HG02943 (cell line): ENCODE results near the gene TMEM269.

Experiments
- ATAC-seq: cut with Tn5 transposase; IDR thresholded peaks from one replicate; pipeline ENCODE4 v1.9.1; 2021; ENCODE audit warnings: mild to moderate bottlenecking, low read depth, moderate library complexity; ENCODE audit not compliant: unreplicated experiment

TMEM269 gene, protein sequence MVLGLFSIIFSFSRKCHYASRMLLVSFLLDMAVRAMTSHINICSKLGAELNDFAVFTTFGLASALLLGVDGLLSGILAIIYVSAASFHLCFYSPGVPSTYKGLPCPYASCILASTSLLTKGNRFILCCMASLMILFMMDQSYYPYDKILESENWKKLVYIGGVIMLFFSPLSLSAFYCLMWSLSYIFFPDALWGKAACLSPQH

DNA sequence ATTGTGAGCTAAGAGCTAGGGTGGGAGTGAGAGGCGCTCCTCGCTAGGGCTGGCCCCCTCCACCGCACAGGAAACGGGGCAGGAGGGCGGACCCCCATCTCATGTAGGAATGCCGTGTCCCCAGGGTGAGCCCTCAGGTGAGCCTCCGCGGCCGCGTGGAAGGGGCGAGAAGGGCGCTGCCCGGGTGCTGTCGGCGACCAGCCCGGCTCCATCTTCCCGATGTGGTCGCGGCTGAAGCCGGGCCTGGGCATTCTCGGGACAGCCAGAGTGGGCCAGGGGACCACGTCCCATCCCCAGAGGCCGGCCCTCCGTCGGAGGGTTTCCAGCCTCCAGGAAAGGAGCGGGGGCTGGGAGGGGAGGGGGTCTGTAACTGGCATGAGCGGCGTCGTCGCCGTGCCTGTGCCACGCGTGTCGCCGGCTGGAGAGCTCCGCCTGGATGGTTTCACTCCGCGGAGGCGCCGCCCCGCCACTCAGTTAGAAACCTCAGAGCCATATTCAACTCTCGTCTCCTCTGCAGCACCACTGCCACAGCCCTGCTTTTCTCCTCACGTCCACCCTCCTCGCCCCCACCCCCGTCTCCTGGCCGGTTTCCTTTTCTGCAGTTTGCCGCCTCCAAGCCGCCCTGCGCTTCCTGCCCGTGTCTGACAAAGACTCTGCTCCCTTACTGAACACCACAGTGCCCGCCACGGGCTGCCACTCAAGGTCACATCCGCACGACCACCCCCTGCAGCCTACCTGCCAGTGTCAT is at the start of gene TMEM269:
TSS of gene TMEM269 (plus strand) at position 46 of the 748 bp plus-strand sequence. CDS start 4,903 bp downstream, outside the sequence.
- no peak for ATAC-seq

DNA sequence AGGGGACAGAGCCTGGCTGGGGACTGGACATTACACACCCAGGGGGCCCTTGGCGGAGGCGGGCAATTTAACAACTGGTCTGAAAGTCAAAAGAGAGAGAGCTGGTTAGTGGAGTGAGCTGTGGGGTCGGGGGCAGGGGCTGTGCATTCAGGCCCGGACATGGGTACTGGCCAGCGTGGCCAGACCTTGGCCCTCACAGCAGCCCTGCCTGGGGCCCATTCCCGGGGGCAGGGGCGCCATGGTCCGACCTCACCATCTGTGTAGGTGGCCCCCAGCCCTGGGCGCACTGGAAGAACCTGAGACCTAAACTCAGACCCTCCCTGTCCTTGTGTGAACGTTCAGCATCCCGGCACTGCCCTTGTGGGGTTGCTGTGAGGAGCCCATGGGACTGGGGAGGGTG is 49.7 kb upstream of the TMEM269 start:
- no peak for ATAC-seq

DNA sequence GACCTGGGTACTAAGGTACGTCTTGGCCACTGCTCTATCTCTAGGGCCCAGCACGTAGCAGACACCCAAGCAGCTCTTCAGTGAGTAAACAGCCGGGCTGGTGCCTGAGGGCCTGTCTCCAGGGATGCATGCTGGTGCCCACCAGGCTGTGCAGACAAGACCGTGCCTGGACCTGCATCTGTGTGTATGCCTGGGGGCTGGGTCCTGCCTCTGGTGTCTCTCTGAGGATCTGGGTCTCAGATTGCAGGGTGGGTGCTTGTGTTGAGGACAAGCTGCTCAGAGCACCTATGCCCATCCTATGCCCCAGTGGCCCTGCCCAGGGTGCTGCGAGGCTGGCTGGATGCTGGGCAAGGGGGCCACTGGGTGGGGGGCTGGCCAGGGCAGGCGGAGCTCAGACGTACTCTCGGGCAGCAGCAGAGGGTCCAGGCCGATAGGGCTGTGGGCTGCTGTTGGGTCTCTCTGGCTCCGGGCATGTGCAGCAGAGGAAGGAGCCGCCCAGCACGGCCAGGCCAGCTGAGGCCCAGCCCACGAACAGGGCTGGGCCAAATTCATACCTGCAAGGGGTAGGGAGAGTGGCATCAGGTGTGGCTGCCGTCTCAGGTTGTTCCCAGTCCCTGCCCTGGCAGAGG is 49.2 kb upstream of the TMEM269 start:
- no peak for ATAC-seq

DNA sequence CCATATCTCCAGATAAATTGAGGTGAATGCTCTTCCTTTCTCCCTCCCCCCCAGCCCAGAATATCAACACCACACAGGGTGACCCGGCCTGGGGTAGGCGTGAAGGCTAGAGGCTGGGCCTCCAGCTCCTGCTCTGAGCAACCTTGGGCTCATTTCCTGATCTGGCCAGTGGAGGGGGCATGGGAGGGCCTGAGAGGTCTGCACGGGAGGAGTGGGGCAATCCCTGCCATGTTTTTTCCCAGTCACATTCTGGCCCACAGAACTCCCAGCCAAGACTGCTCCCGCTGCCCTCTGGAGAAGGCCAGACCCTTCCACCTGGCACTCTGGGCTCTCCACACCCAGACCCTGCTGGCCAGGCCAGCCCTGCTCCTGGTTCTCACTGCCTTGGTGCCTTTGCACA is 48.6 kb upstream of the TMEM269 start:
- ATAC-seq, result no peak

DNA sequence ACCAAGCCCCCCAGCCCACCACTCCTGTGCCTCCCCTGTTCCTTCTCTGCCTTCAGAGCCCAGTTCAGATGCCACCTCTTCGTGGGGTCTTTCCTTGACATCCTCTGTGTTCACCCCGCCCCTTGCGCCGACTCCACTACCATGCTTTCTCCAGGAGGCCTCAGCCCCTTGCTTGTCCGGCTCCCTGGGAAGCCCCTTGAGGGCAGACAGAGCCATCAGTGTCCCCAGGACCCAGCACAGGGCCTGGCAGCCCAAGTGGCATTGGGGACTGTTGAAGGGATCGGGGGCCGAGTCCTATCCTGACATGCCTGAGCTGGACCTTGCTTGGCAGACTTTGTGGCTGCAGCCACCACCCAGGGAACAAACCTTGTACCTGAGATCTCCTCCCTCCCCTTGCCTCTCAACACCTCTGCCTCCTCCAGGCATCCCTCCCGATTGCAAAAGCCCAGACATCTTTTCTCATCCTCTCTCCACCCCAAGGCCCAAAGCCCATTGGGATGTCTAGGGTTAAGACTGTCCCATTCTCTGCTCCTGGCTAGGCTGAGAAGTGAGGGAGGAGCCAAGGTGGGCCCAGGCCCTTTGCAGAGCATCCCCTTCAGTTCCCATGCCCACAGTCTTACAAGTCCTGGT is 48.1 kb upstream of the TMEM269 start:
- ATAC-seq, result no peak

DNA sequence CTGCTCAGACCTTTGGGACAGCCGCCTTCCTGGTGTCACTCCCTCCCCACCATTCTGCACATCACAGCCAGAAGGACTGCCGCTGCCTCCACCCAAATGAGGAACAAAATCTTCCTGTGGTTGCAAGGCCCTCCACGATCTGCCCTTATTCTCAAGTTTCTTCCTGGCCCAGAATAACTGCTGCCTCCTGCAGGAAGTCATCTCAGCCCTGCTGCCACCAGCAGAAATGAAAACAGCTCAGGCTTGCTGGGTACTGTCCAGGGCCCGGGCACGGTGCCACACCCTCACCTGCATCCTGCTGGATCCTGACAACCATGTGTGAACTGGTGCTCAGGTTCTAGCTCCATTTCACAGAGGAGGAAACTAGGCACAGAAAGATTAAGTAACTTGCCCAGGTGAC is 47.5 kb upstream of the TMEM269 start:
- ATAC-seq, result no peak

DNA sequence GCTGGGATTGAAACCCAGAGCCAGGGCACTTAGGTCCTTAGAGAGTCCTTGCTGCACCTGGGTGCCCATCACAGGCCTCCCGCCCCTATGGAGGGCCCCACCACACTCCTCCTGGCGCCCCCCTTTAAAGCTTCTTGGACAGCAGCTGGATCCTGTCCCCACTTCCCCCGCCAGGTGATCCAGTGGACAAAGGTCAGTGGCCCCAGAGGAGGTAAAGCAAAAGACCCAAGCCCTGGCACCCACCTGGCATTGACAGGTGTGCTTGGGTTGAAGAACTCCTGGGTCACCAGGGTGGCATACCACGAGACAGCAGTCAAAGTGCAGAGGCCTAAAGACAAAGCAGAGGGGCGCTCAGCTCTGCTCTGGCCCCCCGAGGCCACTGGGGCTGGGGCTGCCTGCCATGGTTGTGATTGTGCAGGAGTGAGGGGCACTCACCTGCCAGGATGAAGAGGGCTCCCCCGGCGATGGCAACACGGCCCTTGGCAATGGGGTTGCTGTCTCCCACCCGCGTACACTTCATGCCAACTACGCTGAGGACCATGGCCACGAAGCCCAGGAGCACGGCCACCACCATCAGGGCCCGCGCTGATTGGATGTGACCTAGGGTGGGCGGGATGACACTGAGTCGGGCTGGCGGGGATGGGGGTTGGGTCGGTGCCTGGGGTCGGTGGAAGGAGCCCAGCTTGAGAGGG is 46.7 kb upstream of the TMEM269 start:
- no peak for ATAC-seq

DNA sequence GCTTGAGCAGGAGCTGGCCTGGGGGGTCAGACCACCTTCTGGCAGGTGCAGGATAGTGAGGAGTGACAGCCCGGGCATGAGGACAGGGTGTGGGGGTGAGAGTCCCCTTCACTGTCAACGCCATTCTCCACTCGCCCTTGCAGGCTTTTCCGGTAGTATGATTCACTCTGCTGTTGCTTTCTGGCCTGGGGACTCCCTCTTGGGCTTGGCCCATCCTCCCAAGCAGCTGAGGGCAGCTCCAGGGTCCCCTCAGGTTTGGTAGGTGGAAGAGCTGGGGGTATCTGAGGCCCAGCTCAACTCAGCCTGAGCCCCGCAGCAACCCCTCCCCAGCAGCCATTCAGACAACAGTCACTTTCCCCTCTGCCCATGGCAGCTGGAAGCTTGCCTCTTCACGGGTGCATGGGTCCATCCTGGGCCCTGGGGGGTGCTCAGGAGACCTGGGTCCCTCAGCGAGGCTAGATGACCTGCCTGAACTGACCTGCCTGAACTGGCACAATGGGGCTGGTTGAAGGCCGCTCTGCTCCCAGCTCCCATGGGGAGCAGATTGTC is 46.0 kb upstream of the TMEM269 start:
- ATAC-seq, result no peak

DNA sequence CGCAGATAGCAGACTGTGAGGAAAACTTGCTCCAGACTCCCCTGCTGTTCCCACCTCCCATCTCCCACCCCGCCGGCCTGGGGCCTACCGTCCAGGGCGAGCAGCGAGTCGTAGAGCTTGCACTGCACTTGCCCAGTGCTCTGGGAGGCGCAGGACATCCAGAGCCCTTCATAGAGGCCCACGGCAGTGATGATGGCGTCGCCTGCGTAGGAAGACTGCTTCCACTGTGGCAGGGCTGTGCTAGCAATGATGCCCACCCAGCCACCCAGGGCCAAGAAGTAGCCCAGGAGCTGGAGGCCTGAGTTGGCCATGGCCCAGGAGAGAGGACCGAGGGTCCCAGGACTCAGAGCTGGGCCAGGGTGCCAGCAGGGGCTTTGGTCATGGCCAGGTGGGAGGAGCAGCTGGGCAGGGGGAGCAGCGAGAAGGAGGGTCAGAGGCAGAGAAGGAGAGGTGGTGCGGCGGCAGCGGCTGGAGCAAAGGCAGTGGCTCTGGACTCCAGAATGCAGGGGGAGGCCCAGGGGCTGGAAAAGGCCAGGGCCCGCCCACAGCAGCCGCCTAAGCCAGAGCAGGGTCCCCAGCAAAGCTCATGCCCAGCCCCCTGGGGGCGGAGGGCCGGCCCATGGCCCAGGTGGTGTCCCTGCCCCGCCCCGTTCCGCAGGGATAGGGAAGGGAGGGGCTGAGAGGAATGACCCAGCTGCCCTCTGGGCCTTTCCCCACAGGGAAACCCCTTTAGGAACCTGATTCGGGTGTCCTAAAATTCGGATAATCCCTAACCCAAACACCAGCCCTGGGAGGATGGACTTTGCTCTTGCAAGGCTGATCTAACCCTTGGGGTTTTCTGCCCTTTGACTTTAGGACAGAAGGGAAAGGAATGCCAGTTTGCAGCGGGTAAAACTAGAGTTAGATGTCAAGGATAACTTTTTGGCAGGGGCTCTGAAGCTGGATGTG is 44.8 kb upstream of the TMEM269 start, which contains the start of gene CLDN19:
TSS of gene CLDN19 (minus strand) at position 484 of the 948 bp plus-strand sequence. CDS start at position 311, 173 bp downstream.
- no peak for ATAC-seq

DNA sequence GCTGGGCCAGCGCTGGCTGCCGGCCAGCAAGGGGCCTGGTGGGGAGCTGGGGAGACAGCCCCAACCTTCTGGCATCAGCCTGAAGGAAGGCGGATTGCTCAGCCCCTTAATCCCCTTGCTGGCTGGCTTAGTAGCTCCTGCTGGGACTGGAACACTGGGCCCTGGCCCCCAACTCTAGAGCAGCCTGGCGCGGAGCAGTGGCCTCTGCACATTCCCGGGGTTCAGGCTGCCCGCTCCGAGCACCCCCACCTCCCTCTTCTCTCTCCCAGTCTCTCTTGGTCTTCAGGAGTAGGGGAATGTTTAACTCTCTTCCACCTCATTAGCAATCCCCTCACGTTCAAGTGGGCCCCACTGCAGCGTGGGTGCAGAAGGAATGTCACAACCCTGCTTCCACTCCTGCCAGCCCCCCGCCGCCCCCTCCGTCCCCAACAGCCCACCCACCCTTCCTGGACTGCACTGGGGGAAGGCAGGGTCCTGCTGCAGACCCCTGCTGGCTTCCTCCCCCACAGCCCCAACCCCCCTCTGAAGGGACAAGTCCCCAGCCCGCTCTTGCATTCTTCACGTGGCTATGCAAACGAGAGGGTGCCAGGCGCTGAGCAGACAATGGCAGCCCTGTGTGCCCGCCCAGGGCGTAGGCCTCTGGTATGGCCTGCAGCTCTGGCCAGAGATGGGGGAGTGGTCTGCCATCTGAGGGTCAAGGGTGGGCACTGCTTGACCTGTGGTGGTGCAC is 43.8 kb upstream of the TMEM269 start:
- no peak for ATAC-seq

DNA sequence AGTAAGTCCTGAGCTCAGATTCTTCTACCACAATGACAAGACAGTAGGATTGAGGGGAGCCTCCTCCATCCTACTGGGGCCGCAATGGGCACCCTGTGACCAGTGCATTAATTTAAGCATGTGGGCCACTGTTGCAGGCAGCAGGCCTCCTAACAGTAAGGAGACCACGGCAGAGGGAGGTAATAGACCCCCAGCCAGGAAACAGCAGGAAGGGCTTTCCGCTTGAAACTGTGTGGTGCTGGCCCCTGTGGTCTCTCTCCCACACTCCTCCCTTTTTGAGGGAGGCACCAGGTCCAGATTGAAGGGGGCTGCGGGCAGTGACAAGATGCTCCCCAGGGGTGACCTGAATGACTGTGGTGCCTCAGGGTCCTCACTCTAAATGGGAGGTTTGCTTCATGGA is 43.1 kb upstream of the TMEM269 start:
- no peak for ATAC-seq

DNA sequence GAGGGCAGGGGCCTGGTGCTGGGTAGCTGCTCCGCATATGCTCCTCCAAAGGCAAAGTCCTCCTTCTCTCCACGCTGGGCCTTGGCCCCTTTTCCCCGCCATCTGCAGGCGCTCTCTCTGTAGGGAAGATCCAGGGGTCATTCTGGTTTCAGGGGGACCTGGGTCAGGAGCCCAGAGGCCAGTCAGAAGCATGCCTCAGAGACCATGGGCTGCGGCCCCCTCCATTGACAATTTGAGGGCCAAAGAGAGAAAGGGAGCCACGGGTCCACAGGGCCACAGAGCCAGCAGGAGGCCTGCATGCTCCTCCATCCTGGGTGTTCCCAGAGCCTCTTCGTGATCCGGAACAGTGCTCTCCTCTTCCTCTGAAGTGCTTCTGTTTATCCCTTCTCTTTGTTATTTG is 42.6 kb upstream of the TMEM269 start:
- ATAC-seq, result no peak

DNA sequence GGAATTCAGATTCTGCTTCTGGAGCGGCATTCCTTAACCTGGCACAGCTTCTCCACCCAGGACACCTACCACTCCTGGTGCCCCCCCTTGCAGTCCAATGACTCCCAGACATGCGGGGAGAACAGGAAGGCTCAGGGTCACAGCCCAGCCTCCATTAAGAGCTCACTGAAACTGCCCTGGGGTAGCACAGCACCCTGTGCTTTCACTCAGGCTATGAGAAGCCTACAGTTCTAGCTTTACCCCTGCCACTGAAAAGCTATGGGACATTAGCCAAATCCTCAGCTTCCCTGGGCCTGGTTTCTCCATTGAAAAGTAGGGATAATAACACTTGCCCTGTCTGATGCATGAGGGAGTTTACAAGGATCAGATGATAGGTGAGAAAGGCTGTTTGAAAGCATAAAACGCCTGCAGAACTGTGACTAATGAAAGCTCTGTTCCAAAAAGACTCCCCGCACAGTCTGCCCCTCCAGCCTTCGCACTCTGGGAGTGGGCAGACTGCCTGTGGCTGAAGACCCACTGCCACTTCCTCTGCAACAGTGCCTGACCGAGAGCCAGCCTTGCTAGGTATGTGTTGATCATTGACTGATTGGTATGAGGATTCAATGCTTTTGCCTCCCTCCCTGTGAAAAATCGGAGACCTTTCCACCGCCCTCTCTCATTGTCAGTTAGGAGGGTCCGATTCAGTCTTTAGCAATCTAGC is 42.0 kb upstream of the TMEM269 start:
- no peak for ATAC-seq

DNA sequence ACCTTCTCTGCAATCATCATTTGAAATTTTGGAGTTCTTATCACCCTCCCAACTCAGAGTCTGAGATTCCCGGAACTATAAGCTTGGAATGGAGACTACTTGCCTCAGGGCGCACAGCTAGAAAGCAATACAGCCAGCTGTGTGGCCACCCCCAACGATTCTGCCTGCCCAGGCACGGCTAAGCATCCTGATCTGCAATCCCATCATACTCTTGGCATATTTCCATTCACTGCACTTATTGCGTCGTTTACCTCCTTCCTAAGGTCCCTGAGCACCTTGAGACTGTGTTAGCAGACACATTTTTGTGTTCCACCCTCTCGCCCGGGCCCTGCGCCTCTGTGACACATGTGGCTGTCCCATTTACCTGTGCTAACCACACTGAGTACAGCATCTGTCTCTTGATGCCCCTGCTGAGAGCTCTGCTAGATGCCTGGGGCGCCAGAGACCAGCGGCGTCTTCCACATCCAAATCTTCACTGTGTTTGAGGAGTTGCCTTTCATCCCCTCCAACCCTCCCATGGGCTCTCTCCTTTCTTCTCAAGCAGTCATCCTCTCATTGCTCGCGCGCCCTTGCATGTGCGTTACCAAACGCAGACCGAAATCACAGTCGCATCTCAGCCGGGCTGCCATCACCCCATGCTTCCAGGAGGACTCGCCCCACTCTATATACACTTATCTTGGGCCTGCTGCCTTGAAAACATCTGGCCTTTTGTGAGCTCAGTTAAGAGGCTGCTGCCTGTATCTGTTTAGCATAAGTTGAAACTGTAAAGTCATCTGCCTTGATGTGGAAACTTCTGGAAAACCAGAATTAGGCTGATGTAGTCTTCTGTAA is 41.3 kb upstream of the TMEM269 start:
- ATAC-seq, result no peak

DNA sequence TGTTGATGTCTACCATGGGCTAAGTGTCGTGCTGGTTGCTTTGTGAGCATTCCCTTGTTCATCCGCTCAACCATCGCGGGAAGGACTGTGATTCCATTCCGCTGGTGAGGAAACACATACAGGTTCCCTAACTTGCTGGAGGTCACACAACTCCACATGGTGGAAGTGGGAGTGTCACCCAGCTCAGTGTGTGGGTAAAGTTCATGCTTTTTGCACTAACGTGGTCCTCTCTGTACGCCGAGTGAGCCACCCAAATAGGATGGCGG is 40.7 kb upstream of the TMEM269 start:
- no peak for ATAC-seq

DNA sequence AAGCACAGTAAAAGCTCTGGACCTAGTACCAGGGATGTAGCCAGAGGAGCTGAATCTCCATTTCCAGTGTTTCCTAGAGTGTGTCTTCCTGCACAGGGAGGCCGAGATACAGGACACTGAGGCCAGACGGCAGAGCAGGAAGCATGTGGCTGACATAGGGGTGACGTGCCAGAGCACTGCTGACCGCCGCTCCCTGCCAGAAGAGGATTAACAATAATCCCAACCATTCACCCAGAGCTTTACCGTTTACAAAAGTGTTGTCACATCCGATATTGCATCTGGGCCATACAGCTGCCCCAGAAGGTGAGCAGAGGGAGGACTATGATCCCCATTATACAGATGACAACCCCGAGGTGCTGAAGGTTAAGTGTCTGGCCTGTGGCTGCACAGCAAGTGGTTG is 38.9 kb upstream of the TMEM269 start:
- ATAC-seq, result no peak

DNA sequence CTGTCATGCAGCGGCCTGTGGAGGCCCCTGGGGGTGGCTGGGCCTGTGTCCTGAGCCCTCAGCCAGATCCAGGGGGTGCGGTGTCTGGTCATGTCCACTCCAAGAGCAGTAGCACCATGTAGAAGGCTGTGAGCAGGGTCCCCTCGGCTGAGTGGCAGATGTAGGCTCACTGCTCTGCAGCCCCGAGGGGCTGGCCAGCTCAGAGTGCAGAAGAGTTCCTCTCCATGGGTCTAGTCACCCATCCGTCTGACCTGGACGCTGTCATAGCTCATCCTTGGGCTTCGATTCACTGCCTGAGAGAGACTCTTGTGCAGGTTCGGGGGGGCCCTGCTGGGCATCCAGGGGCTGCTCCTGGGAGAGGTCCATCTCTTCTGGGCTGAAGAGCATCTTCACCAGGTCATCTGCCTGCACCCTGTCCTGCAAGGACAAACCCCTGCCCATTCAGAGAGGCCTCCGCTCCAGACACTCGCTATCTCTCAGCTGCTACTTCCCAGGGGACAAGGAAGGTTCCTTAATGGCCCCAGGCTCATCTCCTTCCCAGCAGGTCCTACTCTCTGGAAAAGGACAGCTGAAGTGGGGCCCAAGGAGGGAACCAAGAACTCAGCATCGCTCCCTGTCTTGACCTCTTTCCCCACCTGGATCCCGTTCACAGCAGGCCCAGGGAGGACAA is 38.2 kb upstream of the TMEM269 start:
- no peak for ATAC-seq
